B cell (primary cell): ENCODE measurements around the gene NBL1. TPM values are rescaled to one million over a fixed set of nuclear protein-coding genes. Genes with fewer than 3 reads are reported as not detected.

Experiments used
- ATAC-seq: fragments of 200-7000 bp; cut with Tn5 transposase; one replicate; pipeline ENCODE4 v1.10.0; 2021; ENCODE audit warnings: low read depth, mild to moderate bottlenecking, moderate number of reproducible peaks, moderate library complexity
- CTCF ChIA-PET: fragments of 350-600 bp; sonication (Branson Sonifier 250); formaldehyde crosslinking; loops from one replicate; lab custom pipeline; 2021; ENCODE audit warnings: antibody characterized with exemption, inconsistent platforms; lab: Charles Lee
- POLR2A ChIA-PET: fragments of 350-600 bp; sonication (Branson Sonifier 250); formaldehyde crosslinking; loops from one replicate; lab custom pipeline; 2021; ENCODE audit warnings: antibody characterized with exemption; lab: Charles Lee
- DNase-seq: peaks from one replicate; pipeline ENCODE4 v3.0.0; 2013
- H2AFZ ChIP-seq: 2 replicates; pipeline ENCODE4 v1.6.1; 2012; ENCODE audit warnings: mild to moderate bottlenecking, low read depth, low read length; ENCODE audit not compliant: insufficient read depth, poor library complexity, severe bottlenecking
- H3K27ac ChIP-seq, 2 donors: 1 replicate in 1 of 2; 2 replicates in 1 of 2; pipeline ENCODE4 v1.5.1; 2012 to 2013; ENCODE audit warnings: low read length in 2 of 2, mild to moderate bottlenecking in 2 of 2, moderate library complexity in 1 of 2
- H3K27me3 ChIP-seq, 4 experiments: fragments of 200-600 bp in 1 of 4; sonication (generic) in 1 of 4; replicated peaks in 1 of 4; 1 replicate in 2 of 4; 2 replicates in 2 of 4; pipeline versions ENCODE4 v1.6.1 to v1.7.0; 2013 to 2016; ENCODE audit warnings: low read length in 3 of 4, mild to moderate bottlenecking in 2 of 4, mixed read lengths in 1 of 4, moderate library complexity in 1 of 4; ENCODE audit not compliant: insufficient read depth in 4 of 4, control insufficient read depth in 3 of 4; ENCODE audit errors: control extremely low read depth in 1 of 4
- H3K36me3 ChIP-seq, 2 experiments: replicated peaks in 1 of 2; 1 replicate in 1 of 2; 2 replicates in 1 of 2; pipeline versions ENCODE4 v1.6.1 to v1.7.1; 2013; ENCODE audit warnings: low read length in 1 of 2; ENCODE audit not compliant: insufficient read depth in 2 of 2, control insufficient read depth in 1 of 2; ENCODE audit errors: control extremely low read depth in 1 of 2, extremely low read depth in 1 of 2
- H3K4me1 ChIP-seq, 2 donors: fragments of 200-600 bp in 1 of 2; sonication (generic) in 1 of 2; 1 replicate in 1 of 2; 2 replicates in 1 of 2; pipeline versions ENCODE4 v1.5.1 to v1.6.1; 2013 to 2017; ENCODE audit warnings: low read length in 2 of 2; ENCODE audit not compliant: control insufficient read depth in 2 of 2, insufficient read depth in 2 of 2
- H3K4me2 ChIP-seq: replicated peaks from 2 replicates; pipeline ENCODE3; 2012; ENCODE audit warnings: mild to moderate bottlenecking, low read depth, low read length; ENCODE audit not compliant: poor library complexity, severe bottlenecking
- H3K4me3 ChIP-seq, 5 experiments: fragments of 200-600 bp in 1 of 5; sonication (generic) in 1 of 5; 1 replicate in 3 of 5; 2 replicates in 2 of 5; pipeline versions ENCODE4 v1.5.1 to v1.7.0; 2011 to 2016; ENCODE audit warnings: low read length in 4 of 5, mild to moderate bottlenecking in 4 of 5, low read depth in 2 of 5, control low read depth in 1 of 5, moderate library complexity in 1 of 5; ENCODE audit not compliant: insufficient read depth in 1 of 5; ENCODE audit errors: control extremely low read depth in 1 of 5, extremely low read depth in 1 of 5
- H3K79me2 ChIP-seq: fragments of 200-600 bp; sonication (generic); one replicate; pipeline ENCODE4 v1.6.0; 2016; ENCODE audit warnings: low read length; ENCODE audit not compliant: control insufficient read depth, insufficient read depth
- H3K9ac ChIP-seq: fragments of 200-600 bp; sonication (generic); 2 replicates; pipeline ENCODE4 v1.6.1; 2017; ENCODE audit warnings: mild to moderate bottlenecking, low read length, moderate library complexity
- H3K9me3 ChIP-seq, 3 donors: one replicate each; pipeline versions ENCODE4 v1.6.1 to v1.7.1; 2013; ENCODE audit warnings: low read length in 2 of 3; ENCODE audit not compliant: control insufficient read depth in 2 of 3, insufficient read depth in 1 of 3; ENCODE audit errors: control extremely low read depth in 1 of 3
- H4K20me1 ChIP-seq: 2 replicates; pipeline ENCODE4 v1.6.0; 2012; ENCODE audit warnings: mild to moderate bottlenecking, low read length; ENCODE audit not compliant: insufficient read depth, control insufficient read depth, poor library complexity, severe bottlenecking
- H3K27ac Mint-ChIP-seq: one replicate; pipeline ENCODE4 v1.8.0; 2021; ENCODE audit warnings: mixed read lengths
- H3K27me3 Mint-ChIP-seq: one replicate; pipeline ENCODE4 v1.8.0; 2021; ENCODE audit warnings: mixed read lengths
- H3K4me1 Mint-ChIP-seq: one replicate; pipeline ENCODE4 v1.8.0; 2021; ENCODE audit warnings: mixed read lengths
- H3K4me3 Mint-ChIP-seq: one replicate; pipeline ENCODE4 v1.8.0; 2021; ENCODE audit warnings: mixed read lengths
- H3K9me3 Mint-ChIP-seq: one replicate; pipeline ENCODE4 v1.8.0; 2022; ENCODE audit warnings: mixed read lengths; ENCODE audit not compliant: insufficient read depth
- EZH2 ChIP-seq: IDR thresholded peaks from 2 replicates; pipeline ENCODE4 v1.6.1; 2012; ENCODE audit warnings: borderline replicate concordance, low read depth, mild to moderate bottlenecking, moderate library complexity, low read length; ENCODE audit not compliant: insufficient read depth, poor library complexity, severe bottlenecking
- WGBS: methylation state at CpG from one replicate; pipeline ENCODE4 v1.1.5; 2013; ENCODE audit warnings: missing lambda C conversion rate; ENCODE audit not compliant: insufficient coverage; 5-methylcytosine and 5-hydroxymethylcytosine counted together
- intact Hi-C: fragments of 100-400 bp; cut with micrococcal nuclease; formaldehyde crosslinking; loops from one replicate; pipeline ENCODE4 v1.10.0; 2022
- polyA plus RNA-seq: library from polyadenylated mRNA; depleted of rRNA; stranded (reverse); fragments of >200 nt; gene quantifications from 2 replicates; pipeline ENCODE4 v1.2.3, GENCODE V29; 2012
- total RNA-seq, 2 donors: library from RNA; stranded (reverse); fragments of 120-200 nt in 1 of 2; gene quantifications; 1 replicate in 1 of 2; 2 replicates in 1 of 2; pipeline versions ENCODE4 v1.2.3 to v1.2.4, GENCODE V29; 2013 to 2022
- TF ChIP-seq, protein P1 (sequence below): fragments of 200-600 bp; IDR thresholded peaks from one replicate; pipeline ENCODE4 v1.8.0; 2022; ENCODE audit warnings: antibody characterized with exemption, mild to moderate bottlenecking

NBL1 gene
- total and polyA plus RNA-seq, 2 donors (not counting 1 experiment from before 2014, with no cell fraction given): 0.74 to 0.97 TPM

DNA sequence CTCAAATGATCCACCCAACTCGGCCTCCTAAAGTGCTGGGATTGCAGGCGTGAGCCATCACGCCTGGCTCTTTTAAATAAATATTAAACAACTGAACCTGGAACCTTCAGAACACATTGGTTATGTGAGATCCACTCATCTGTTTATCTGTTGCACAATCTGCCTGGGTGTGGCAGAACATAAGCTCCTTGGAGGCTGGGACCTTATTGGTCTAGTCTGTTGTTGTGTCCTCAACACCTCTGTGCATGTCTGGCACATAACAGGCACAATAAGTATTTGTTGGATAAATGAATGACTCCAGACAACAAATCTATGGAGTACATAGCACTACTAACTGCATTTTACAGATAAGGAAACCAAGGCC is 4.1 kb upstream of the NBL1 start:
- no peak overlapping the region for H3K4me3 Mint-ChIP-seq
- H3K27ac ChIP-seq: no peak overlapping the region
- peaks cover 12% of the 10 kb centered on the region for H3K4me1 Mint-ChIP-seq
- no peak for TF ChIP-seq EZH2
- TF ChIP-seq, protein P1, sequence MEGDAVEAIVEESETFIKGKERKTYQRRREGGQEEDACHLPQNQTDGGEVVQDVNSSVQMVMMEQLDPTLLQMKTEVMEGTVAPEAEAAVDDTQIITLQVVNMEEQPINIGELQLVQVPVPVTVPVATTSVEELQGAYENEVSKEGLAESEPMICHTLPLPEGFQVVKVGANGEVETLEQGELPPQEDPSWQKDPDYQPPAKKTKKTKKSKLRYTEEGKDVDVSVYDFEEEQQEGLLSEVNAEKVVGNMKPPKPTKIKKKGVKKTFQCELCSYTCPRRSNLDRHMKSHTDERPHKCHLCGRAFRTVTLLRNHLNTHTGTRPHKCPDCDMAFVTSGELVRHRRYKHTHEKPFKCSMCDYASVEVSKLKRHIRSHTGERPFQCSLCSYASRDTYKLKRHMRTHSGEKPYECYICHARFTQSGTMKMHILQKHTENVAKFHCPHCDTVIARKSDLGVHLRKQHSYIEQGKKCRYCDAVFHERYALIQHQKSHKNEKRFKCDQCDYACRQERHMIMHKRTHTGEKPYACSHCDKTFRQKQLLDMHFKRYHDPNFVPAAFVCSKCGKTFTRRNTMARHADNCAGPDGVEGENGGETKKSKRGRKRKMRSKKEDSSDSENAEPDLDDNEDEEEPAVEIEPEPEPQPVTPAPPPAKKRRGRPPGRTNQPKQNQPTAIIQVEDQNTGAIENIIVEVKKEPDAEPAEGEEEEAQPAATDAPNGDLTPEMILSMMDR: no peak
- H3K27ac Mint-ChIP-seq: no peak overlapping the region
- H3K27me3 Mint-ChIP-seq: peaks cover 37% of the 10 kb centered on the region
- H3K4me2 ChIP-seq: no peak overlapping the region
- WGBS: no CpG with 5 or more reads among the region's 3 CpGs
- no peaks in the 10 kb centered on the region for H3K9me3 Mint-ChIP-seq
- ATAC-seq (no peak), DNase-seq (no peak)
- no peaks in the 10 kb centered on the region for H3K36me3 ChIP-seq
- POLR2A ChIA-PET: no interaction called here
- no peaks in the 10 kb centered on the region for H4K20me1 ChIP-seq
- intact Hi-C loops: no loop called here
- H3K79me2 ChIP-seq: no peaks in the 10 kb centered on the region
- H2AFZ ChIP-seq: no peak overlapping the region
- H3K9me3 ChIP-seq: peaks cover 0 to 1% (median 0%) of the 10 kb centered on the region in 3 donors
- peaks cover 9% of the 10 kb centered on the region in 2 donors for H3K4me1 ChIP-seq
- H3K9ac ChIP-seq: no peak overlapping the region
- CTCF ChIA-PET: interaction anchor here (1.2 to 1.5 kb wide), 2 partner anchors 11 to 249 kb away, joined by 3 read pairs; no protein-coding TSS in a partner anchor
- no peak overlapping the region for H3K4me3 ChIP-seq
- H3K27me3 ChIP-seq: peaks cover 0 to 31% (median 18%) of the 10 kb centered on the region in 4 experiments

DNA sequence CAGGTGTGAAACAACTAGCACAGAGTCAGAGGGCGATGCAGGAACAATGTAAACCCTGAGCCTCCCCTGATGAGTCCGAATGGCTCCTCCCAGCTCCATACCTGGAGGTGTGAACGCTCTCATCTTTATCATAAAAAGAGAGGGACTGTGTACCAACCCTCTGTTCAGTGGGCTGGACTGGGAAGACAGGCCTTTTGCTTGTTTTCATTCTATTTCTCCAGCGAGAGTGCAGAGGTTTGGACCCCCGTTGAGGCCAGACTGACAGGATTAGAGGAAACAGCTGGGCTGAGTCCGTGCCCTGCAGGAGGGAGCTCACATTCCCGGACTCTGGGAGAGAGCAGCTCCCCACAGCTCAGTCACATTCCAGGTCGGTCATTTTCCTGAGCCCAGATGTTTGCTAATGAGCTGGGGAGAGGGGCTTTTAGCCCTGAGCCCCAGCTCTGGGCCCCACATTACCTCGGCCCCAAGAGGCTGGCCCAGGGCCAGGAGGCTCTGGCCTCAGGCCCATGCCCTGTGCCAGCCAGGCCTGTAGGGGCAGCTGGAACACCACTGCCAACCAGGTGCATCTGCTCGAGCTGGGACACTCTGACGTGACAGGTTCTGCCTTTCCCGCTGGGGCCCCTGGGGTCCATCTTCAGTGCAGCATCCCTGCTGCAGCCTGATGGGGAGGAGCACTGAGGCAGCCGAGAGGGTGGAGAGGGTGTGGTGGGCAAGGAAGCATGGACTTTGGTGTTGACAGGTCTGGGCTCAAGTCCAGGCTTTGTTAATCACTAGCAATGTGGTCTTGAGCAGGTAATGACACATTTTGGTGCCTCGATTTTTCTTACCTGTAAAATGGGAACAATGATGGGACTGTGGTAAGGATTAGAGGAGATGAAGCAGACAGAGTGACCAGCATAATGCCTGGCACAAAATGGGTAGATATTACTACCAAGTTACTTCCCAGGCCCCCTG is 3.5 kb upstream of the NBL1 start:
- peaks cover 0 to 4% (median 0%) of the 10 kb centered on the region in 3 donors for H3K9me3 ChIP-seq
- intact Hi-C loops: no loop called here
- H3K27me3 ChIP-seq: peaks cover 0 to 37% (median 21%) of the 10 kb centered on the region in 4 experiments
- peaks cover 12 to 13% of the 10 kb centered on the region in 2 donors for H3K4me1 ChIP-seq
- ChIA-PET POLR2A (no interaction called here), CTCF (interaction anchor here (0.7 to 1.7 kb wide), 4 partner anchors 10 to 400 kb away, joined by 3 to 8 read pairs (median 4); no protein-coding TSS in a partner anchor)
- no peak overlapping the region for H3K9ac ChIP-seq
- peaks cover 37% of the 10 kb centered on the region for H3K27me3 Mint-ChIP-seq
- H3K4me3 Mint-ChIP-seq: no peak overlapping the region
- no peaks in the 10 kb centered on the region for H4K20me1 ChIP-seq
- H3K4me1 Mint-ChIP-seq: peaks cover 12% of the 10 kb centered on the region
- H3K27ac ChIP-seq: no peak overlapping the region
- H3K9me3 Mint-ChIP-seq: no peaks in the 10 kb centered on the region
- H3K36me3 ChIP-seq: no peaks in the 10 kb centered on the region
- H3K79me2 ChIP-seq: no peaks in the 10 kb centered on the region
- H2AFZ ChIP-seq: no peak overlapping the region
- TF ChIP-seq, protein P1: no peak
- TF ChIP-seq EZH2: no peak
- WGBS: 59% methylated on average over 13 of the region's 14 CpGs
- DNase-seq: no peak
- H3K4me2 ChIP-seq: no peak overlapping the region
- H3K27ac Mint-ChIP-seq: no peak overlapping the region
- H3K4me3 ChIP-seq: no peak overlapping the region
- ATAC-seq: no peak
